Measurements from ENCODE around the gene KDM1B.

KDM1B gene

GRCh38 chr6:18182568-18182967, 27.3 kb downstream of the KDM1B start:
- no peaks in the 10 kb centered on the region for H3K27me3 ChIP-seq
- H4K20me1 ChIP-seq: peaks cover 6% of the 10 kb centered on the region; the same call in 1 of the 2 replicates
- H3K9me3 ChIP-seq: no peaks in the 10 kb centered on the region
- peaks cover 47% of the 10 kb centered on the region for H3K36me3 ChIP-seq
- H3K27ac ChIP-seq: no peak overlapping the region
- TF ChIP-seq Cebpa-rat (IDR thresholded peaks at IDR 0.05): no peak
- H3K4me1 ChIP-seq: peaks cover 21% of the 10 kb centered on the region
- H3K4me2 ChIP-seq: no peak overlapping the region
- H3K9ac ChIP-seq: no peak overlapping the region
- no peak overlapping the region for H3K4me3 ChIP-seq

DNA sequence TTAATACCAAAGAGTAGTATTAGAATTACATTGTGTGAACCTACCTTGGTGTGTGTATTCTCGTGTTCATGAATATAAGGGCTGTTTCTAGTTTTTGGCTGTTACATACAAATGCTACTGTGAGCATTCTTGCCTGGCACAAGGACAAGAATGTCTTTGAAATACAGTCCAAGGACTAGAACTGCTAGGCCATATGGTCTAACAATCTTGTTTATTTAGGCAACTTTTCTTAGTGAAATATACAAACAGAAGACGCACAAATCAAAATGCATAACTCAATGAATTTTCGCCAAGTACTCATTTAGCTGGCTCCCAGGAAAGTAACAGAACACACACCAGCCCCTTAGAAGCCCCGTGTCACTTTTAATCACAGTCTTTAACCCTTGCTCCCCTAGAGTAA, 28.5 kb downstream of the KDM1B start:
- H3K27me3 ChIP-seq: no peaks in the 10 kb centered on the region
- peaks cover 6% of the 10 kb centered on the region; the same call in 1 of the 2 replicates for H4K20me1 ChIP-seq
- H3K27ac ChIP-seq: no peak overlapping the region
- H3K36me3 ChIP-seq: peaks cover 48% of the 10 kb centered on the region
- no peaks in the 10 kb centered on the region for H3K9me3 ChIP-seq
- H3K4me1 ChIP-seq: peaks cover 21% of the 10 kb centered on the region
- TF ChIP-seq Cebpa-rat (IDR thresholded peaks at IDR 0.05): no peak
- H3K4me3 ChIP-seq: no peak overlapping the region
- no peak overlapping the region for H3K4me2 ChIP-seq
- no peak overlapping the region for H3K9ac ChIP-seq

DNA sequence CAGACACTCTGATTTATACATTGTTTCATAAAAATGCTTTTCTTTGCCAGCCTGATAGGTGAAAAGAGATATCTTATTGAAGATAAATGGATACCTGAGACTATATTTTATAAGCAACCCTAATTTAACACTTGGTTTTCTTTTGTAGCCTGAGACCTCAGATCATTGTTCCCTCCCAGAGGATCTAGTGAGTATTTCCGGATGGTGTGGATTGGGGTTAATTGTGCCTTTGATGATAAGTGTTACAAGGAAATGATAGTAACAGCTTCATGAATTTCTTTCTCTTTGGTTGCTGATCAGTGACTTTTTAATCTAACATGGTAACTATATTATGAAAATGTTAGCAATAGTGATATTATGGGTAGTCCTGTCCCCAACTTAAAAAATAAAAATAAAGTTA, 30.4 kb downstream of the KDM1B start:
- H3K9ac ChIP-seq: no peak overlapping the region
- no peak overlapping the region for H3K4me3 ChIP-seq
- peaks cover 21% of the 10 kb centered on the region for H3K4me1 ChIP-seq
- no peaks in the 10 kb centered on the region for H3K9me3 ChIP-seq
- H3K4me2 ChIP-seq: peak overlapping the region; percentile 46
- no peaks in the 10 kb centered on the region for H4K20me1 ChIP-seq
- H3K27ac ChIP-seq: no peak overlapping the region
- H3K27me3 ChIP-seq: no peaks in the 10 kb centered on the region
- H3K36me3 ChIP-seq: peaks cover 49% of the 10 kb centered on the region
- no peak for TF ChIP-seq Cebpa-rat (IDR thresholded peaks at IDR 0.05)

DNA sequence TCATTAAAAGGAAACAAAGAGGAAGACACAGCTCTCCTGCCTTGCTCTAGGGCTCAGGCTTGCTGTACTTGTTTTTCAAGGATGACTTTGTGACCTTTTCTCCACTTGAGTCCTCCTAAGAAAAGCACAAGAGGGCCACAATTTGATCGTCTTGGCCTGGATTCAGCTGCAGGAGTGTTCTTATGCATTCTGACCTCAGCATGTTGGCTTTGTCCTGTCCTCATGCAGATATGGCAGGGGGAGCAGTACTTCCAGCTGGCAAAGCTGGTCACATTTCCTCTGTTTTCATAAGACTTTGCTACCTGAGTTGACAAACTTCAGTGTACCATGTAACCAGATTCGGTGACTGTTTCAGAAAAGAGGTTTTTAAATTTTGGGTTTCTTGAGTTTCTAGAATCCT, 30.8 kb downstream of the KDM1B start:
- H3K9me3 ChIP-seq: no peaks in the 10 kb centered on the region
- TF ChIP-seq Cebpa-rat (IDR thresholded peaks at IDR 0.05): no peak
- no peaks in the 10 kb centered on the region for H4K20me1 ChIP-seq
- H3K4me3 ChIP-seq: no peak overlapping the region
- H3K27me3 ChIP-seq: no peaks in the 10 kb centered on the region
- H3K36me3 ChIP-seq: peaks cover 51% of the 10 kb centered on the region
- peak overlapping the region; percentile 46 for H3K4me2 ChIP-seq
- H3K27ac ChIP-seq: no peak overlapping the region; the same call in 1 of the 2 replicates
- H3K4me1 ChIP-seq: peaks cover 21% of the 10 kb centered on the region
- no peak overlapping the region for H3K9ac ChIP-seq

DNA sequence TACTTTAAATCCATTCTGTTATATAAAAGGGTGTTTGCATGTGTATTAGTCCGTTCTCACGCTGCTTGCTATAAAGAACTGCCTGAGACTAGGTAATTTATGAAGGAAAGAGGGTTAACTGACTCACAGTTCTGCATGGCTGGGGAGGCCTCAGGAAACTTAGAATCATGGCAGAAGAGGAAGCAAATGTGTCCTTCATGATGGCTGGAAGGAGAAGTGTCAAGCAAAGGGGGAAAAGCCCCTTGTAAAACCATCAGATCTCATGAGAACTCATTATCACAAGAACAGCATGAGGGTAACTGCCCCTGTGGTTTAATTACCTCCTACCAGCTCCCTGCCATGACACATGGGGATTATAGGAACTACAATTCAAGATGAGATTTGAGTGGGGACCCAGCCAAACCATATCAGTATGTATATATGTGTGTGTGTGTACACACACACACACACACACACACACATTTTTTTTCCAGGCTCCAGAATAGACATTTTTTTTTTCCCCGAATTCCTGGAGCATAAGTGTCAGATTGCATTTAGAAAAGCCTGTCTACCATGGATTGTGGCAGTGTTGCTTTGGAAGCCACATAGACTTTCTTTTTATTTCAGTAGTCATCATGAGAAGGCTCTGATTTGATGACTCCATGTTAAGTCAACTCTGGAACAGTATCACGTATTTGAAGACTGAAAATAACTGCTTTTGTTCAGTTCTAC, 31.5 kb downstream of the KDM1B start:
- no peak for TF ChIP-seq Cebpa-rat (IDR thresholded peaks at IDR 0.05)
- Histone ChIP-seq H3K4me2 (peak overlapping the region; percentile 46), H3K36me3 (peaks cover 52% of the 10 kb centered on the region), H3K9me3 (no peaks in the 10 kb centered on the region), H3K4me1 (peaks cover 21% of the 10 kb centered on the region), H3K9ac (no peak overlapping the region), H3K27me3 (no peaks in the 10 kb centered on the region), H3K27ac (no peak overlapping the region), H4K20me1 (no peaks in the 10 kb centered on the region), H3K4me3 (no peak overlapping the region)

DNA sequence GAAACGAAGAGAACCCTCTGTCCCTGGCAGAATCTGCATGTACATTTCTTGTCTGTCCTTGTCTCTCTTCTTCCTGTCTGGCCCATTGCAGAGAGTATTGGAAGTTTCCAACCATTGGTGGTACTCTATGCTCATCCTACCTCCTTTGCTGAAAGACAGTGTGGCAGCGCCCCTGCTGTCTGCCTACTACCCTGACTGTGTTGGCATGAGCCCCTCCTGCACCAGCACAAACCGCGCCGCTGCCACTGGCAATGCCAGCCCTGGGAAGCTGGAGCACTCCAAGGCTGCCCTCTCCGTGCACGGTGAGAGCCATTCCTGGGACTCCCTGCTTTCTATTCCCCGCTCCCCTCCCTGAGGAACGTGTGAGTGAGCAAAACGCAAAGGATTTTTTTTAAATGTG, 32.5 kb downstream of the KDM1B start:
- Histone ChIP-seq H3K9ac (no peak overlapping the region), H3K4me2 (no peak overlapping the region), H3K36me3 (peaks cover 62% of the 10 kb centered on the region), H3K27ac (no peak overlapping the region), H3K4me1 (peaks cover 21% of the 10 kb centered on the region), H4K20me1 (no peaks in the 10 kb centered on the region), H3K9me3 (no peaks in the 10 kb centered on the region), H3K27me3 (no peaks in the 10 kb centered on the region), H3K4me3 (no peak overlapping the region)
- no peak for TF ChIP-seq Cebpa-rat (IDR thresholded peaks at IDR 0.05)

- Histone ChIP-seq H3K9ac (no peak overlapping the region), H3K27ac (no peak overlapping the region), H3K4me3 (no peak overlapping the region), H3K4me2 (no peak overlapping the region), H3K9me3 (no peaks in the 10 kb centered on the region), H4K20me1 (no peaks in the 10 kb centered on the region), H3K36me3 (peaks cover 67% of the 10 kb centered on the region), H3K27me3 (no peaks in the 10 kb centered on the region), H3K4me1 (peaks cover 21% of the 10 kb centered on the region)
- no peak for TF ChIP-seq Cebpa-rat (IDR thresholded peaks at IDR 0.05)
Measured at GRCh38 chr6:18189196-18189595, 34.0 kb downstream of the KDM1B start.

- Histone ChIP-seq H4K20me1 (no peaks in the 10 kb centered on the region), H3K4me2 (no peak overlapping the region), H3K27me3 (no peaks in the 10 kb centered on the region), H3K4me3 (no peak overlapping the region), H3K9ac (no peak overlapping the region), H3K4me1 (peaks cover 1% of the 10 kb centered on the region; the same call in 1 of the 2 replicates), H3K9me3 (no peaks in the 10 kb centered on the region), H3K27ac (no peak overlapping the region), H3K36me3 (peaks cover 70% of the 10 kb centered on the region)
- no peak for TF ChIP-seq Cebpa-rat (IDR thresholded peaks at IDR 0.05)
Measured at GRCh38 chr6:18192026-18192425, 36.8 kb downstream of the KDM1B start.

GRCh38 chr6:18203786-18204185, 48.6 kb downstream of the KDM1B start:
- Histone ChIP-seq H4K20me1 (no peaks in the 10 kb centered on the region), H3K4me3 (no peak overlapping the region), H3K9me3 (no peaks in the 10 kb centered on the region), H3K4me2 (no peak overlapping the region), H3K4me1 (0 out of 2 replicates have a peak, but pooled peaks cover 7% of the 10 kb centered on the region), H3K27me3 (no peaks in the 10 kb centered on the region), H3K9ac (no peak overlapping the region), H3K27ac (no peak overlapping the region), H3K36me3 (peaks cover 86% of the 10 kb centered on the region)
- no peak for TF ChIP-seq Cebpa-rat (IDR thresholded peaks at IDR 0.05)

DNA sequence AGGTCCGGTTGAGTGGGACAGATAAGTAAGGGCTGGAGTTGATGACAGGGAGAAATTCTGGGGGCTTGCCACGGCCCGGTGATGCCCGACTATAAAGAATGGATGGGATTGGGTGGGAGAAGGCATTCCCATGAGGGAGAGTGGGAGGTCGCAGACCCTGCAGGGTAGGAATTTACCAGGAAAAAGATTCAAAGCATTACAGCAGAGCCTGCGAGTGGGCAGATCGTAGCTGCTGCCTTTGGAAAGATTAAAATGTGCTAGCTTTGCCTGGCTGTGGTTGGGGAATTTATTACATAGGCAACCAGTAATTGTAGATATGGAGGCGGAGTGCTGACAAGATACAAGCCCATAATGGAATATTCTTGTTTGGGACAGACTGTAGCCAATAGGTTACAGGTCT, 49.5 kb downstream of the KDM1B start:
- H3K4me2 ChIP-seq: no peak overlapping the region
- no peak overlapping the region for H3K9ac ChIP-seq
- no peaks in the 10 kb centered on the region for H4K20me1 ChIP-seq
- no peaks in the 10 kb centered on the region for H3K27me3 ChIP-seq
- H3K27ac ChIP-seq: no peak overlapping the region
- peaks cover 84% of the 10 kb centered on the region for H3K36me3 ChIP-seq
- no peak for TF ChIP-seq Cebpa-rat (IDR thresholded peaks at IDR 0.05)
- no peak overlapping the region for H3K4me3 ChIP-seq
- 0 out of 2 replicates have a peak, but pooled peaks cover 5% of the 10 kb centered on the region for H3K4me1 ChIP-seq
- H3K9me3 ChIP-seq: no peaks in the 10 kb centered on the region
